Tibial artery (tissue), 4 donors: ENCODE measurements around the gene HOXA7.

Experiments
- DNase-seq, 2 donors: peaks; one replicate each; pipeline ENCODE4 v3.0.0-alpha.2; 2019
- H3K27ac ChIP-seq, 2 donors: fragments of 200-600 bp; sonication (generic) in 1 of 2; 1 replicate in 1 of 2; 2 replicates in 1 of 2; pipeline ENCODE4 v1.5.1; 2018 to 2019; ENCODE audit warnings: mild to moderate bottlenecking in 1 of 2
- H3K27me3 ChIP-seq, 2 donors: fragments of 200-600 bp; sonication (generic) in 1 of 2; one replicate each; pipeline versions ENCODE4 v1.5.1 to v1.6.0; 2016 to 2019
- H3K36me3 ChIP-seq, 3 donors: fragments of 200-600 bp; sonication (generic) in 2 of 3; one replicate each; pipeline ENCODE4 v1.5.1; 2016 to 2019; ENCODE audit warnings: mild to moderate bottlenecking in 2 of 3
- H3K4me1 ChIP-seq, 4 donors: fragments of 200-600 bp; sonication (generic) in 2 of 4; 1 replicate in 3 of 4; 2 replicates in 1 of 4; pipeline ENCODE4 v1.5.1; 2016 to 2019
- H3K4me3 ChIP-seq, 2 donors: fragments of 200-600 bp; sonication (generic) in 1 of 2; 1 replicate in 1 of 2; 2 replicates in 1 of 2; pipeline ENCODE4 v1.5.1; 2018 to 2019; ENCODE audit warnings: mild to moderate bottlenecking in 2 of 2
- H3K9me3 ChIP-seq, 3 donors: fragments of 200-600 bp; sonication (generic) in 1 of 3; one replicate each; pipeline ENCODE4 v1.5.1; 2016 to 2019
- intact Hi-C: fragments of 100-400 bp; cut with DNase I; formaldehyde crosslinking; loops from one replicate; pipeline ENCODE4 v1.15.0; 2023; ENCODE audit warnings: low total_unique reads
- TF ChIP-seq, protein P1 (sequence below), 2 experiments: fragments of 200-600 bp in 1 of 2; fragments of 450-650 bp in 1 of 2; IDR thresholded peaks; one replicate each; pipeline ENCODE4 v1.5.1; 2017 to 2019; ENCODE audit warnings: antibody characterized with exemption in 2 of 2, mild to moderate bottlenecking in 1 of 2, moderate library complexity in 1 of 2

HOXA7 gene

DNA sequence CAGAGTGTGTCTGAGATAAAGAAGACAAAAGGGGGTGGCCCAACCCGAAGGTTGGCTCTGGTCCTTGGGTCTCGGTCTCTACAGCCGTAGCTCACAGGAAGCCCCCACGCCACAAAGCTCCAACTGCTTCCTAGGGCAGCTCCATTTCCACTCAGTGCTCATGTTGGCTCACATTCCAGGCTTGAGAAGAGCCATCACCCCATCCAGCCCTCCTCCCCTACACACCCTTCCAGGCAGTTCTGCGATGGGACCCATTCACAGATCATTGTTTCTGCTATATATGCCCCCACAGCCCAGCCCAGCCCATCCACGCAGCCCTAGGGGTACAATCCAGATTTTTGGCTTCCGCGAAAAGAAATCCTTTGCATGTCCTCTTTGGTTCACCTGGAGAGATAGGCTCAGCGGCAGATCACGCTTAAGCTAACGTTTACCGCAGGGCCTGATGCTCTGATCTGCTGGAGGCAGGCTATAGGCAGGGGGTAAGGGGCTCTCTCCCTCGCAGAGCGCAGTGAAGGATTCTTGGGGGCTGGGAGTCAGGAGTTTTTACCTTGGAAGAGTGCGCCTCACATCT is 34.8 kb upstream of the HOXA7 start:
- Histone ChIP-seq H3K27ac (no peak overlapping the region), H3K4me3 (no peak overlapping the region), H3K4me1 (peaks cover 0 to 13% (median 8%) of the 10 kb centered on the region in 4 donors), H3K9me3 (no peaks in the 10 kb centered on the region), H3K36me3 (no peaks in the 10 kb centered on the region), H3K27me3 (peaks cover 0 to 90% of the 10 kb centered on the region in 2 donors)
- peak; percentile 16 to 58 for DNase-seq
- intact Hi-C loops: loop anchor here (10.0 kb wide), 2 partner anchors 734 to 904 kb away; no protein-coding TSS in a partner anchor
- TF ChIP-seq, protein P1, sequence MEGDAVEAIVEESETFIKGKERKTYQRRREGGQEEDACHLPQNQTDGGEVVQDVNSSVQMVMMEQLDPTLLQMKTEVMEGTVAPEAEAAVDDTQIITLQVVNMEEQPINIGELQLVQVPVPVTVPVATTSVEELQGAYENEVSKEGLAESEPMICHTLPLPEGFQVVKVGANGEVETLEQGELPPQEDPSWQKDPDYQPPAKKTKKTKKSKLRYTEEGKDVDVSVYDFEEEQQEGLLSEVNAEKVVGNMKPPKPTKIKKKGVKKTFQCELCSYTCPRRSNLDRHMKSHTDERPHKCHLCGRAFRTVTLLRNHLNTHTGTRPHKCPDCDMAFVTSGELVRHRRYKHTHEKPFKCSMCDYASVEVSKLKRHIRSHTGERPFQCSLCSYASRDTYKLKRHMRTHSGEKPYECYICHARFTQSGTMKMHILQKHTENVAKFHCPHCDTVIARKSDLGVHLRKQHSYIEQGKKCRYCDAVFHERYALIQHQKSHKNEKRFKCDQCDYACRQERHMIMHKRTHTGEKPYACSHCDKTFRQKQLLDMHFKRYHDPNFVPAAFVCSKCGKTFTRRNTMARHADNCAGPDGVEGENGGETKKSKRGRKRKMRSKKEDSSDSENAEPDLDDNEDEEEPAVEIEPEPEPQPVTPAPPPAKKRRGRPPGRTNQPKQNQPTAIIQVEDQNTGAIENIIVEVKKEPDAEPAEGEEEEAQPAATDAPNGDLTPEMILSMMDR (IDR thresholded peaks at IDR 0.05): no peak

- H3K27me3 ChIP-seq: peaks cover 0 to 91% of the 10 kb centered on the region in 2 donors
Observed at GRCh38 chr7:27189997-27190748, 33.7 kb upstream of the HOXA7 start.

DNA sequence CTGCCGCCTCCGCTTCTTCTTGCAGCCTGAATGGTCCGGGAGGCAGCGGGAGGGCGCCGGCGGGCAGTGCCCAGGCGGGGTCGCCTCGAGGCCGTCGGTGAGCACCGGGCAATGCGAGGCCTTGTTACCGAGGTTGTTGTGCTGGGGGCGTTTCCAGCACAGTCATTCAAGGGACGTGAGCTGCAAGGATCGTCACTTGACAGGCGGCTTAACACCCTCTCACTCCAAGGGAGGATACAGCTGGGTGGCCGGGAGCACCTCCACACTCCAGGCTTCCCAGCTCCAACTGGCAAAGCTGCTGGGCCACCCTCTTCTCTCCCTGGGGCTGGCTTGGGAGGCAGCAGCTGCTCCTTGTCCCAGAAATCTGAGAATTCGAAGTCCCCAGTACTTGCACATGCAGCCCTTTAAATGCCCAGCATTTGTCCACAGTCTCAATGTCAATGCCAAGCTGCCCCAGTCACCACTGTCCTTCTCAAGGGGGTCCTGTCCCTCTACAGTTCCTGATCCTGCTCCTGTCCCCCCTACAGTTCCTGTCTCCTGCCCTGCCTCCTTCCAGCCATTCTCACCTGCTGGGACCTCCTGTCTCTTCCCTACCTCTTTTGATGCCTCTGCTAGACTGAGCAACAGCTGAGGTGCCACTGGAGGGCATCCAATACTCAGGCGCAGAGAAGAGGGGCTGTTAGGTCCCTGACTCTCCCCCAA is 33.0 kb upstream of the HOXA7 start:
- no peaks in the 10 kb centered on the region for H3K9me3 ChIP-seq
- DNase-seq: peak; percentile 16 to 57
- H3K36me3 ChIP-seq: no peaks in the 10 kb centered on the region
- H3K27me3 ChIP-seq: peaks cover 0 to 91% of the 10 kb centered on the region in 2 donors
- intact Hi-C loops: no loop called here
- peaks cover 0 to 22% (median 12%) of the 10 kb centered on the region in 4 donors for H3K4me1 ChIP-seq
- no peak overlapping the region for H3K4me3 ChIP-seq
- no peak overlapping the region for H3K27ac ChIP-seq
- TF ChIP-seq, protein P1 (IDR thresholded peaks at IDR 0.05): no peak

More at GRCh38 chr7:27189997-27190748, 33.7 kb upstream of the HOXA7 start:
- Histone ChIP-seq H3K4me3 (no peak overlapping the region), H3K9me3 (no peaks in the 10 kb centered on the region), H3K4me1 (peaks cover 0 to 16% (median 8%) of the 10 kb centered on the region in 4 donors), H3K36me3 (no peaks in the 10 kb centered on the region), H3K27ac (no peak overlapping the region)
- TF ChIP-seq, protein P1 (IDR thresholded peaks at IDR 0.05): no peak
- DNase-seq: peak; percentile 13 to 39
- intact Hi-C loops: loop anchor here (10.0 kb wide), 2 partner anchors 735 to 905 kb away; no protein-coding TSS in a partner anchor

- peaks cover 0 to 91% of the 10 kb centered on the region in 2 donors for H3K27me3 ChIP-seq
- peak; percentile 38 to 66 for DNase-seq
- no peaks in the 10 kb centered on the region for H3K36me3 ChIP-seq
- TF ChIP-seq, protein P1 (IDR thresholded peaks at IDR 0.05): no peak
- intact Hi-C loops: no loop called here
- H3K27ac ChIP-seq: peak overlapping the region in 1 of 2 donors; percentile 44
- H3K4me3 ChIP-seq: peak overlapping the region; percentile 3 to 4
- peaks cover 0 to 30% (median 20%) of the 10 kb centered on the region in 4 donors for H3K4me1 ChIP-seq
- no peaks in the 10 kb centered on the region for H3K9me3 ChIP-seq
Observed at GRCh38 chr7:27188386-27189294, 32.2 kb upstream of the HOXA7 start.
